Esophagus squamous epithelium (tissue), 5 donors: ENCODE data around the gene CLIC4. TPM values are rescaled to one million over a fixed set of nuclear protein-coding genes. Genes with fewer than 3 reads are reported as not detected.

Experiments
- DNase-seq: peaks from one replicate; lab custom pipeline; 2025; lab: John Stamatoyannopoulos, UW
- H3K27ac ChIP-seq, 4 donors: fragments of 200-600 bp; sonication (generic); one replicate each; pipeline ENCODE4 v1.5.1; 2016 to 2019; ENCODE audit warnings: mild to moderate bottlenecking in 1 of 4
- H3K27me3 ChIP-seq, 4 donors: fragments of 200-600 bp; sonication (generic); 1 replicate in 3 of 4; 2 replicates in 1 of 4; pipeline versions ENCODE4 v1.5.1 to v1.6.0; 2017 to 2021; ENCODE audit warnings: antibody characterized with exemption in 1 of 4
- H3K36me3 ChIP-seq, 3 donors: fragments of 200-600 bp; sonication (generic); one replicate each; pipeline ENCODE4 v1.5.1; 2016 to 2019
- H3K4me1 ChIP-seq, 3 donors: fragments of 200-600 bp; sonication (generic); one replicate each; pipeline ENCODE4 v1.5.1; 2017 to 2019
- H3K4me3 ChIP-seq, 4 donors: fragments of 200-600 bp; sonication (generic); 1 replicate in 3 of 4; 2 replicates in 1 of 4; pipeline ENCODE4 v1.5.1; 2016 to 2019; ENCODE audit warnings: mild to moderate bottlenecking in 2 of 4, moderate library complexity in 1 of 4
- H3K9me3 ChIP-seq, 3 donors: fragments of 200-600 bp; sonication (generic); one replicate each; pipeline ENCODE4 v1.5.1; 2016 to 2019
- CTCF ChIP-seq, 6 experiments: fragments of 450-650 bp in 4 of 6; fragments of 200-600 bp in 2 of 6; sonication (generic) in 2 of 6; IDR thresholded peaks; one replicate each; pipeline ENCODE4 v1.5.1; 2016 to 2019; ENCODE audit warnings: antibody characterized with exemption in 6 of 6, mild to moderate bottlenecking in 4 of 6, moderate library complexity in 4 of 6
- POLR2A ChIP-seq, 4 donors: fragments of 450-650 bp; IDR thresholded peaks; one replicate each; pipeline ENCODE4 v1.6.1; 2017; ENCODE audit warnings: antibody characterized with exemption in 4 of 4, mild to moderate bottlenecking in 4 of 4, moderate library complexity in 3 of 4
- WGBS, 2 donors: methylation state at CpG; one replicate each; pipeline ENCODE4 v1.1.5; 2018; 5-methylcytosine and 5-hydroxymethylcytosine counted together
- intact Hi-C: fragments of 100-400 bp; cut with DNase I; formaldehyde crosslinking; loops from one replicate; pipeline ENCODE4 v1.15.0; 2022
- total RNA-seq, 4 donors: library from RNA; depleted of rRNA; stranded (reverse); fragments of >200 nt; gene quantifications; one replicate each; pipeline ENCODE4 v1.1.0, GENCODE V29; 2016
- donor health status: DM: yes; HTN: yes; CAD: no.

CLIC4 gene
- total RNA-seq, 4 donors from 2014 or later: 22.3 to 204 (median 69.0) TPM

GRCh38 chr1:24860841-24861240 lies 115.6 kb downstream of the CLIC4 start:
- no peak overlapping the region for H3K27ac ChIP-seq
- TF ChIP-seq CTCF (IDR thresholded peaks at IDR 0.05) (no peak), POLR2A (IDR thresholded peaks at IDR 0.05) (no peak)
- intact Hi-C loops: no loop called here
- WGBS, 2 donors: 46 to 58% methylated on average over 11 to 13 of the region's 15 CpGs
- no peak for DNase-seq
- no peaks in the 10 kb centered on the region for H3K9me3 ChIP-seq
- H3K36me3 ChIP-seq: no peaks in the 10 kb centered on the region
- peaks cover 0 to 74% (median 0%) of the 10 kb centered on the region in 4 donors for H3K27me3 ChIP-seq
- H3K4me1 ChIP-seq: peaks cover 0 to 20% (median 0%) of the 10 kb centered on the region in 3 donors
- H3K4me3 ChIP-seq: no peak overlapping the region

- no peak overlapping the region for H3K4me3 ChIP-seq
- H3K27ac ChIP-seq: peak overlapping the region in 1 of 4 donors; percentile 22
- no peaks in the 10 kb centered on the region for H3K9me3 ChIP-seq
- H3K36me3 ChIP-seq: no peaks in the 10 kb centered on the region
- H3K27me3 ChIP-seq: peaks cover 0 to 75% (median 0%) of the 10 kb centered on the region in 4 donors
- no peak for TF ChIP-seq CTCF (IDR thresholded peaks at IDR 0.05)
- no peak for DNase-seq
- H3K4me1 ChIP-seq: peaks cover 0 to 32% (median 0%) of the 10 kb centered on the region in 3 donors
- WGBS, 2 donors: 27 to 55% methylated on average over 8 to 12 of the region's 28 CpGs
- intact Hi-C loops: no loop called here
Observed at GRCh38 chr1:24861821-24862727, 116.8 kb downstream of the CLIC4 start.

GRCh38 chr1:24862775-24863483 lies 117.7 kb downstream of the CLIC4 start:
- peaks cover 0 to 78% (median 0%) of the 10 kb centered on the region in 4 donors for H3K27me3 ChIP-seq
- no peaks in the 10 kb centered on the region for H3K9me3 ChIP-seq
- H3K4me3 ChIP-seq: no peak overlapping the region
- DNase-seq: no peak
- peaks cover 0 to 34% (median 0%) of the 10 kb centered on the region in 3 donors for H3K4me1 ChIP-seq
- intact Hi-C loops: no loop called here
- 66 to 76% methylated on average over 5 to 11 of the region's 12 CpGs for WGBS, 2 donors
- TF ChIP-seq CTCF (IDR thresholded peaks at IDR 0.05) (no peak), POLR2A (IDR thresholded peaks at IDR 0.05) (no peak)
- H3K36me3 ChIP-seq: no peaks in the 10 kb centered on the region
- H3K27ac ChIP-seq: peak overlapping the region in 1 of 4 donors; percentile 22

- peaks cover 0 to 34% (median 0%) of the 10 kb centered on the region in 3 donors for H3K4me1 ChIP-seq
- no peaks in the 10 kb centered on the region for H3K9me3 ChIP-seq
- H3K36me3 ChIP-seq: no peaks in the 10 kb centered on the region
- WGBS, 2 donors: 28 to 49% methylated on average over 8 of the region's 8 CpGs
- DNase-seq: no peak
- peaks cover 0 to 79% (median 0%) of the 10 kb centered on the region in 4 donors for H3K27me3 ChIP-seq
- no peak for TF ChIP-seq POLR2A (IDR thresholded peaks at IDR 0.05)
- no peak for TF ChIP-seq CTCF (IDR thresholded peaks at IDR 0.05)
- no peak overlapping the region for H3K4me3 ChIP-seq
- intact Hi-C loops: no loop called here
- H3K27ac ChIP-seq: no peak overlapping the region
Observed at GRCh38 chr1:24864370-24864777, 119.1 kb downstream of the CLIC4 start.
